CD8-positive, alpha-beta memory T cell (primary cell): ENCODE measurements around the gene NOL4L. TPM values are rescaled to one million over a fixed set of nuclear protein-coding genes. Genes with fewer than 3 reads are reported as not detected.

ENCODE experiments used
- CTCF ChIA-PET: fragments of 350-600 bp; sonication (Branson Sonifier 250); formaldehyde crosslinking; loops from one replicate; lab custom pipeline; 2021; ENCODE audit warnings: antibody characterized with exemption; lab: Charles Lee
- POLR2A ChIA-PET: fragments of 350-600 bp; sonication (Branson Sonifier 250); formaldehyde crosslinking; loops from one replicate; lab custom pipeline; 2021; ENCODE audit warnings: antibody characterized with exemption; lab: Charles Lee
- DNase-seq, 5 donors: peaks; one replicate each; pipeline versions ENCODE4 v3.0.0 to v3.0.0-alpha.2; 2020 to 2022; ENCODE audit warnings: mixed read lengths in 1 of 5
- H3K27ac ChIP-seq: one replicate; pipeline ENCODE4 v1.7.0; 2013; ENCODE audit warnings: low read depth, mild to moderate bottlenecking, low read length, moderate library complexity
- H3K27me3 ChIP-seq: 2 replicates; pipeline ENCODE4 v1.7.0; 2013; ENCODE audit warnings: low read length, mild to moderate bottlenecking; ENCODE audit not compliant: insufficient read depth, poor library complexity, severe bottlenecking
- H3K36me3 ChIP-seq: 2 replicates; pipeline ENCODE4 v1.7.0; 2013; ENCODE audit warnings: mild to moderate bottlenecking, low read length, moderate library complexity; ENCODE audit not compliant: insufficient read depth
- H3K4me1 ChIP-seq: 2 replicates; pipeline ENCODE4 v1.7.0; 2013; ENCODE audit warnings: mild to moderate bottlenecking, low read length, moderate library complexity; ENCODE audit not compliant: insufficient read depth
- H3K4me3 ChIP-seq: 2 replicates; pipeline ENCODE4 v1.7.0; 2013; ENCODE audit warnings: mild to moderate bottlenecking, low read length
- H3K9me3 ChIP-seq: 2 replicates; pipeline ENCODE4 v1.7.0; 2013; ENCODE audit warnings: mild to moderate bottlenecking, low read length
- H3K27ac Mint-ChIP-seq, 8 donors: one replicate each; pipeline ENCODE4 v1.8.0; 2020 to 2021; ENCODE audit warnings: mixed read lengths in 8 of 8, mild to moderate bottlenecking in 6 of 8, inconsistent platforms in 3 of 8, moderate library complexity in 3 of 8
- H3K27me3 Mint-ChIP-seq, 2 donors: one replicate each; pipeline ENCODE4 v1.8.0; 2020 to 2021; ENCODE audit warnings: mixed read lengths in 2 of 2, mild to moderate bottlenecking in 1 of 2, moderate library complexity in 1 of 2
- H3K36me3 Mint-ChIP-seq, 3 donors: one replicate each; pipeline ENCODE4 v1.8.0; 2020 to 2021; ENCODE audit warnings: mixed read lengths in 3 of 3, inconsistent platforms in 1 of 3, mild to moderate bottlenecking in 1 of 3
- H3K4me1 Mint-ChIP-seq, 3 donors: one replicate each; pipeline ENCODE4 v1.8.0; 2020 to 2021; ENCODE audit warnings: mixed read lengths in 3 of 3, inconsistent platforms in 1 of 3, mild to moderate bottlenecking in 1 of 3
- H3K4me3 Mint-ChIP-seq, 7 donors: one replicate each; pipeline ENCODE4 v1.8.0; 2020 to 2021; ENCODE audit warnings: mixed read lengths in 7 of 7, mild to moderate bottlenecking in 6 of 7, moderate library complexity in 4 of 7, inconsistent platforms in 2 of 7
- H3K9me3 Mint-ChIP-seq, 5 donors: one replicate each; pipeline ENCODE4 v1.8.0; 2020 to 2022; ENCODE audit warnings: mixed read lengths in 5 of 5, mild to moderate bottlenecking in 3 of 5, moderate library complexity in 2 of 5, inconsistent platforms in 1 of 5
- polyA plus RNA-seq: library from polyadenylated mRNA; unstranded; fragments of 300-500 nt; fragmentation: Illumina TruSeq; gene quantifications from one replicate; pipeline ENCODE4 v1.2.3, GENCODE V29; 2021
- total RNA-seq, 2 experiments: library from RNA; stranded (reverse); gene quantifications; one replicate each; pipeline ENCODE4 v1.2.3, GENCODE V29; 2021

NOL4L gene
- total and polyA plus RNA-seq, 3 experiments from 2014 or later = 15.4 to 19.8 (median 15.8) TPM

DNA sequence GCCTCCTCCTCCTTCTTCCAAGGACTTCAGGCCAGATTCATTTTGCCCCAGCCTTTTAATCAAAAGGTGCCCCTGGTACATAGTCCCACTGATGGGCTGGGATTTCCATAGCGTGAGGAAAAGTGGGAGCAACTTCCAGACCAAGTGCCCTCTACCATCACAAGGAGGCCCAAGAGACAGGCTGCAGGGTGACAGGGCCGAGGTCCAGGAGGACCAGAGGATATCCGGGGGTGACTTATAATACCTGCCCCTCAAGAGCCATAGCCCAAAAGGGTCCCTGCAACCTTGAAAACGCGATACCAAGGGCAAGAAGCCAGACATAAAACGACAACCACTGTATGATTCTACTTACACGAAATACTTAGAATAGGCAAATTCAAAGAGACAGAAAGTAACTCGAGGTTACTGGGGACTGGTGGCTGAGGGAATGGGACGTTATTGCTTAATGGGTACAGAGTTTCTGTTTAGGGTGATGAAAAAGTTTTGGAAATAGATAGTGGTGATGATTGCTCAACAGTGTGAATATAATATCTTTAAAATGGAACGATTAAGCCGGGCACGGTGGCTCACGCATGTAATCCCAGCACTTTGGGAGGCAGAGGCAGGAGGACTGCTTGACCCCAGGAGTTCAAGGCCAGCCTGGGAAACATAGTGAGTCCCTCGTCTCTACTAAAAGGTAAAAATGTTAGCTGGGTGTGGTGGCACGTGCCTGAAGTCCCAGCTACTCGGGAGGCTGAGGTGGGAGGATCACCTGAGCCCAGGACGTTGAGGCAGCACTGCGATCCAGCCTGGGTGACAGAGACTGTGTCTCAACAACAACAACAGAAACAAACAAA is 71.9 kb downstream of the NOL4L start:
- H3K4me1 Mint-ChIP-seq = peaks cover 70 to 81% (median 81%) of the 10 kb centered on the region in 3 donors
- H3K27ac Mint-ChIP-seq = peak overlapping the region; percentile 28 to 94 (median 88)
- peak overlapping the region; percentile 49 for H3K4me3 ChIP-seq
- H3K9me3 ChIP-seq = no peaks in the 10 kb centered on the region
- peaks cover 0 to 87% (median 22%) of the 10 kb centered on the region in 3 donors for H3K36me3 Mint-ChIP-seq
- H3K27me3 Mint-ChIP-seq = no peaks in the 10 kb centered on the region
- peak in 1 of 5 donors; percentile 41 for DNase-seq
- no peaks in the 10 kb centered on the region for H3K27me3 ChIP-seq
- ChIA-PET CTCF (no interaction called here), POLR2A (no interaction called here)
- peaks cover 24% of the 10 kb centered on the region for H3K36me3 ChIP-seq
- H3K9me3 Mint-ChIP-seq = no peaks in the 10 kb centered on the region
- peak overlapping the region in 6 of 7 donors; percentile 32 to 81 (median 68) for H3K4me3 Mint-ChIP-seq
- H3K4me1 ChIP-seq = peaks cover 90% of the 10 kb centered on the region
- no peak overlapping the region for H3K27ac ChIP-seq

DNA sequence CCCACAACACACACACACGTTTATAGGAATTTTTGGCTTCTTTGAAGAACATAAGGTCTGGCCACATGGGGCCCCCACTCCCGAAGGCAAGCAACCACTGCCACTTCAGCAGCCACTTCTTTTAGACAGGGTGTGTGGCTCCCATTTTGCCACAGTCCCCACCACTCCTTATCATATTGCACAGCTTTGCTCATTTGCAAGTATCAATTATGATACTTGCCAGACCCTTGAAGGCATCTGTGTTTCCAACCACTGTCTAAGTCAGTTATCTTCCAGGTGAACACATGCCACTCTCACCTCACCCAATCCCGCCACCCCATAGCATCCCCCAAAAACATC is 73.1 kb downstream of the NOL4L start:
- peaks cover 0 to 85% (median 26%) of the 10 kb centered on the region in 3 donors for H3K36me3 Mint-ChIP-seq
- H3K27ac ChIP-seq = no peak overlapping the region
- peak overlapping the region; percentile 49 for H3K4me3 ChIP-seq

DNA sequence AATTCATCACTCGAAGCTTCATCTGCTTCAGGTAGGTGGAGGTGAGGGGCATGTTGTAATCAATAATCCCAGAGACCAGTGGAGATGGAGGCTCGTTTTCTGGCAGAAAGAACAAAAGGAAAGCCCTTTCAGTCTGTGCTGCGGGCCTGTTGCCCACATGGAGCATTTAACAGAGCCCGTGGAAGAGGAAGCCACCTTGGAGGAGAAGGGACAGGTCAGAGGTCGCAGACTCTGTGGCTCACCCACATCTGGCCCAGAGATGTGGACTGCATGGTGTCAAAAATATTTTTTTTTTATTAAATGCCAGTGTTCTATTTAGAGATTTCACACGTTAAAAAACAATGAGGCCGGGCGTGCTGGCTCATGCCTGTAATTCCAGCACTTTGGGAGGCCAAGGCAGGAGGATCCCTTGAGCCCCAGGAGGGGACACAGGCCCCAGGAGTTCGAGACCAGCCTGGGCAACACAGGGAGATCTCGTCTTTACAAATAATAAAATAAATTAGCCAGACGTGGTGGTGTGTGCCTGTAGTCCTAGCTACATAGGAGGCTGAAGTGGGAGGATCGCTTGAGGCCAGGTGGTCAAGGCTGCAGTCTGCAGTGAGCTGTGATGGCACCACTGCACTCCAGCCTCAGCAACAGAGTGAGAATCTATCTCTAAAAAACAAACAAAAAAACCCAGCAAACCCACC is 73.6 kb downstream of the NOL4L start:
- H3K36me3 Mint-ChIP-seq = peaks cover 0 to 85% (median 25%) of the 10 kb centered on the region in 3 donors
- Histone ChIP-seq H3K36me3 (peaks cover 15% of the 10 kb centered on the region), H3K27ac (no peak overlapping the region), H3K4me3 (peak overlapping the region; percentile 49), H3K27me3 (no peaks in the 10 kb centered on the region), H3K9me3 (no peaks in the 10 kb centered on the region), H3K4me1 (peaks cover 80% of the 10 kb centered on the region)
- no peaks in the 10 kb centered on the region for H3K27me3 Mint-ChIP-seq
- ChIA-PET CTCF (interaction anchor here (2.3 kb wide), 1 partner anchor 10 kb away, joined by 15 read pairs; no protein-coding TSS in a partner anchor), POLR2A (interaction anchor here (0.9 kb wide), 1 partner anchor 11 kb away, joined by 5 read pairs; no protein-coding TSS in a partner anchor)
- peaks cover 79 to 92% (median 92%) of the 10 kb centered on the region in 3 donors for H3K4me1 Mint-ChIP-seq
- H3K4me3 Mint-ChIP-seq = peak overlapping the region; percentile 73 to 87 (median 80)
- DNase-seq = peak in 1 of 5 donors; percentile 21
- H3K9me3 Mint-ChIP-seq = no peaks in the 10 kb centered on the region
- H3K27ac Mint-ChIP-seq = peak overlapping the region; percentile 86 to 98 (median 94)

More for the DNA sequence above, 73.1 kb downstream of the NOL4L start:
- Histone ChIP-seq H3K9me3 (no peaks in the 10 kb centered on the region), H3K36me3 (peaks cover 18% of the 10 kb centered on the region), H3K27me3 (no peaks in the 10 kb centered on the region), H3K4me1 (peaks cover 85% of the 10 kb centered on the region)
- H3K9me3 Mint-ChIP-seq = no peaks in the 10 kb centered on the region
- H3K4me1 Mint-ChIP-seq = peaks cover 79 to 89% (median 88%) of the 10 kb centered on the region in 3 donors
- peak overlapping the region; percentile 73 to 87 (median 80) for H3K4me3 Mint-ChIP-seq
- no peaks in the 10 kb centered on the region for H3K27me3 Mint-ChIP-seq
- DNase-seq = no peak
- H3K27ac Mint-ChIP-seq = peak overlapping the region; percentile 78 to 97 (median 91)
- POLR2A ChIA-PET = no interaction called here
- CTCF ChIA-PET = no interaction called here

DNA sequence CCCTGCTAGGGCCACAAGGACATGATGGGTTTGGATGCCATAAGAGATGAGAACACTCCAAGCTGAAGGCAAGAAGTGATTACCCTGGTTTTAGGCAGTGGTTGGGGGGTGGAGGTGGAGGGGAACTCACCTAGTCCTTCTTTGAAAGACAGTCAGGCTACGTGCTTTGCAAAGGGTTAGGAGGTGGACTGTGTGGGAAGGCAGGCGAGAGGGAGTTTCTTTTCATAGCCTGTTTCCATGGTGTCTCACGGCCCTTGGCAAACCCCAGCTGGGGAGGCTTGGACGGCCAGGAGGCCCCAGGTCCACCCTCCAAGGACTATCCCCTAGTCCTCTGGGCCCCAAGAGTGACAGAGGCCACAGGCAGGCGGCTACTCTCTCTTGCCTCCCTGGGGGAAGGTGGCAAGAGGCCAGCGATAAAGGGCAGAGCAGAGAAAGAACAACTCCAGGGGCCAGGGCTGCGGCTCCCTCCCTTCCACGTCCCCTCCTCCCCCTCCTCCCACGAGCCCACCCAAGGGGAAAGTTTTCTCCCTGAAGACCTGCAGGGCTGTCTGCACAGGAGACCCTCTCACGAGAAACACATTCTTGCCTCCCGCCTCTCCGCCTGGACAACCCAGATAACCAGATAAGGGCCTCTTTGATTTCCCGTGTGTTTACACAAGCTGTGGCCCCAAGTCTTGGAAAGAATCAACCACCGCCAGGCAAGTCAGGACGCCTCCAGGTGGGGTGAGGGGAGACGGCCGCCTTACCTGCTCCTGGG is 74.4 kb downstream of the NOL4L start:
- ChIA-PET POLR2A (interaction anchor here (0.9 to 1.1 kb wide), 2 partner anchors 12 kb away, joined by 4 to 5 read pairs; no protein-coding TSS in a partner anchor), CTCF (interaction anchor here (1.7 to 2.3 kb wide), 2 partner anchors 10 to 11 kb away, joined by 5 to 15 read pairs; no protein-coding TSS in a partner anchor)
- peaks cover 73% of the 10 kb centered on the region for H3K4me1 ChIP-seq
- peak overlapping the region; percentile 45 for H3K27ac ChIP-seq
- H3K27me3 ChIP-seq = no peaks in the 10 kb centered on the region
- H3K27ac Mint-ChIP-seq = peak overlapping the region; percentile 86 to 98 (median 94)
- H3K4me1 Mint-ChIP-seq = peaks cover 75 to 87% (median 86%) of the 10 kb centered on the region in 3 donors
- peaks cover 8% of the 10 kb centered on the region for H3K36me3 ChIP-seq
- DNase-seq = peak in 1 of 5 donors; percentile 38
- peak overlapping the region; percentile 73 to 87 (median 80) for H3K4me3 Mint-ChIP-seq
- peaks cover 0 to 80% (median 23%) of the 10 kb centered on the region in 3 donors for H3K36me3 Mint-ChIP-seq
- H3K27me3 Mint-ChIP-seq = no peaks in the 10 kb centered on the region
- H3K4me3 ChIP-seq = peak overlapping the region; percentile 49
- no peaks in the 10 kb centered on the region for H3K9me3 ChIP-seq
- H3K9me3 Mint-ChIP-seq = no peaks in the 10 kb centered on the region

DNA sequence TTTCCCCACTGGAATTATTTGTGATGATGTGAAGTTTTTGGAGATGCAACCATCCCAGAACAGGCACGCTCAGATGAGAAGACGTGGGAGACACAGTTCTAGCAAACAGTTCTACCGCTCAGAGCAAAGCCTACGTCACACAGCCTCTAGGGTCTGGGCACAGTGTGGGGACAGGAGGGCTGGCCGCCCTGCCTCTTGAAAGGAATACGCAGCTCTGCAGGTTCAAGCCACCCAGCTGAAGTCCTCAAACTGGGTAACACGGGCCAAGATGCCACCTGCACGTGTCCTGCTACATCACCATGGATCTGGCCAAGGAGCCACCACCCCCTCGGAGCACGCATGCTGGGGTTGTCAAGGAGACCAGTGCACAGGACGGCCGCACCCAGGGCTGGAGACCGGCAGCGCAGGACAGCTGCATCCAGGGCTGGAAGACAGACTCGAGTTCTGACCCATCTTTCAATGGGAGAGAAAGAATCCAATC is 75.0 kb downstream of the NOL4L start:
- no peaks in the 10 kb centered on the region for H3K9me3 Mint-ChIP-seq
- peak in 1 of 5 donors; percentile 41 for DNase-seq

DNA sequence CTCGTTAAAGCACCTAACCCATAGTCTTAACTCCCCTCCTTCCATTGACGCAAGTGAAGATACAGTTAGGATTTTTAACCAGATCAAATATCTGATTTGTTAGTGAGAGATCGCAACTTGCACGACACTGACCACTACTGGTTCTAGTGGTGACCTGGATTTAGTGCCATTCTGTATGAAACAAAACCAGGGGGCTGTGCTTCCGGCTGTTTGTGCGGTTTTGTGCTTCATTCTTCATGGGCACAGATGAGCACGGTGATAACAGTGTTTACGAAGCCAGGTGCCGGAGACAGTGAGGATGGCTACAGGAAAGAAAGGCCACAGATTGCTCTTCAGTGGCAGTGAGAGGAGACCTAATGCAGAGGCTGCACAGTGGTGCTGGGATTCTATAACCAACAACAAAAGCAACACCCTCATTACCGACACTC is 75.5 kb downstream of the NOL4L start:
- no peaks in the 10 kb centered on the region for H3K9me3 ChIP-seq
- H3K9me3 Mint-ChIP-seq = no peaks in the 10 kb centered on the region
- no peaks in the 10 kb centered on the region for H3K27me3 Mint-ChIP-seq
- peaks cover 65% of the 10 kb centered on the region for H3K4me1 ChIP-seq
- H3K4me3 Mint-ChIP-seq = peak overlapping the region; percentile 73 to 87 (median 80)
- peaks cover 0 to 77% (median 18%) of the 10 kb centered on the region in 3 donors for H3K36me3 Mint-ChIP-seq
- H3K27ac Mint-ChIP-seq = peak overlapping the region; percentile 86 to 98 (median 94)
- peak overlapping the region; percentile 49 for H3K4me3 ChIP-seq
- peak overlapping the region; percentile 45 for H3K27ac ChIP-seq
- ChIA-PET POLR2A (interaction anchor here (0.6 to 1.1 kb wide), 2 partner anchors 13 to 45 kb away, joined by 3 to 4 read pairs; no protein-coding TSS in a partner anchor), CTCF (interaction anchor here (0.8 to 2.3 kb wide), 10 partner anchors 9 to 143 kb away, joined by 3 to 15 read pairs (median 4); no protein-coding TSS in a partner anchor)
- no peaks in the 10 kb centered on the region for H3K36me3 ChIP-seq
- DNase-seq = peak; percentile 37 to 86 (median 77)
- no peaks in the 10 kb centered on the region for H3K27me3 ChIP-seq
- peaks cover 72 to 84% (median 83%) of the 10 kb centered on the region in 3 donors for H3K4me1 Mint-ChIP-seq

More for the DNA sequence above, 75.0 kb downstream of the NOL4L start:
- no peaks in the 10 kb centered on the region for H3K27me3 ChIP-seq
- POLR2A ChIA-PET = interaction anchor here (1.1 kb wide), 1 partner anchor 12 kb away, joined by 4 read pairs; no protein-coding TSS in a partner anchor
- no peaks in the 10 kb centered on the region for H3K9me3 ChIP-seq
- Mint-ChIP-seq H3K36me3 (peaks cover 0 to 77% (median 20%) of the 10 kb centered on the region in 3 donors), H3K27ac (peak overlapping the region; percentile 86 to 98 (median 94)), H3K4me3 (peak overlapping the region; percentile 73 to 87 (median 80)), H3K4me1 (peaks cover 75 to 84% (median 84%) of the 10 kb centered on the region in 3 donors), H3K27me3 (no peaks in the 10 kb centered on the region)
- H3K36me3 ChIP-seq = peaks cover 2% of the 10 kb centered on the region
- CTCF ChIA-PET = interaction anchor here (1.2 to 2.3 kb wide), 5 partner anchors 10 to 29 kb away, joined by 4 to 15 read pairs (median 5); no protein-coding TSS in a partner anchor
- H3K27ac ChIP-seq = peak overlapping the region; percentile 45
- H3K4me3 ChIP-seq = peak overlapping the region; percentile 49
- H3K4me1 ChIP-seq = peaks cover 71% of the 10 kb centered on the region

DNA sequence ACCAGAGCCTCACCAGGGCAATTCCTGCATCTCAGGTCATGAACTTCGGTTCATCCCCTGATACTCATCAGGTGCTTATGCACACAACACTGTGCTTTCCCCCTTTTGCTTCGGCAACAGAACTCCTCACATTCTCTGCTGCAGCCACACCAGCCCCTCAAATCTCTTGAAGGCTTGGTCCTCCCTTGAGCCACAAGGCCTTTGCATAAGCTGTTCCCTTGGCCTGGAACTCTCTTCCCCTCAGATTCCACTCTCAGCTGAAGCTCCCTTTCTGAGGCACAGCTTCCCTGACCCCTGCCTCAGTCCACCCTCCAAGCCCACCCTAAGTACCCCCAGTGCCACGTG is 76.4 kb downstream of the NOL4L start:
- no peaks in the 10 kb centered on the region for H3K27me3 Mint-ChIP-seq
- Histone ChIP-seq H3K4me1 (peaks cover 57% of the 10 kb centered on the region), H3K9me3 (no peaks in the 10 kb centered on the region), H3K27me3 (no peaks in the 10 kb centered on the region), H3K27ac (no peak overlapping the region), H3K4me3 (peak overlapping the region; percentile 17), H3K36me3 (no peaks in the 10 kb centered on the region)
- no peaks in the 10 kb centered on the region for H3K9me3 Mint-ChIP-seq
- CTCF ChIA-PET = interaction anchor here (0.8 to 2.3 kb wide), 12 partner anchors 8 to 144 kb away, joined by 3 to 15 read pairs (median 4); no protein-coding TSS in a partner anchor
- POLR2A ChIA-PET = interaction anchor here (0.6 kb wide), 1 partner anchor 784 kb away, joined by 3 read pairs; no protein-coding TSS in a partner anchor
- peaks cover 67 to 80% (median 80%) of the 10 kb centered on the region in 3 donors for H3K4me1 Mint-ChIP-seq
- peaks cover 0 to 72% (median 18%) of the 10 kb centered on the region in 3 donors for H3K36me3 Mint-ChIP-seq
- peak overlapping the region in 4 of 7 donors; percentile 5 to 79 (median 44) for H3K4me3 Mint-ChIP-seq
- H3K27ac Mint-ChIP-seq = peak overlapping the region; percentile 76 to 98 (median 94)
- DNase-seq = peak in 1 of 5 donors; percentile 16
